Measurements from ENCODE around the gene ILDR2. TPM values are rescaled to one million over a fixed set of nuclear protein-coding genes. Genes with fewer than 3 reads are reported as not detected.

ILDR2 gene
- total RNA-seq, 1 experiment from 2014 or later = not detected

GRCh38 chr1:166868639-166869038 lies 106.7 kb downstream of the ILDR2 start:
- Histone ChIP-seq H3K4me2 (no peak overlapping the region), H3K9me2 (ENCODE audit: insufficient read depth) (no peaks in the 10 kb centered on the region), H3K9me3 (ENCODE audit: insufficient read depth, low read depth) (no peaks in the 10 kb centered on the region), H3K4me1 (replicated peaks; ENCODE audit: insufficient read depth) (no peaks in the 10 kb centered on the region), H2AFZ (no peak overlapping the region), H3K27me3 (ENCODE audit: insufficient read depth, low read depth) (no peaks in the 10 kb centered on the region), H3K27ac (no peak overlapping the region), H3K79me2 (ENCODE audit: low read depth) (peaks cover 31% of the 10 kb centered on the region), H3K36me3 (ENCODE audit: low read depth) (no peaks in the 10 kb centered on the region; the same call in 1 of the 2 replicates), H4K20me1 (ENCODE audit: insufficient read depth) (peaks cover 4% of the 10 kb centered on the region; the same call in 1 of the 2 replicates), H3F3A (ENCODE audit: insufficient read depth, low read depth) (no peaks in the 10 kb centered on the region; the same call in 1 of the 2 replicates), H3K4me3 (no peak overlapping the region)
- intact Hi-C loops (cut with micrococcal nuclease; ENCODE audit: unreplicated experiment) = no loop called here
- ChIA-PET CTCF (no interaction called here), POLR2A (ENCODE audit: unreplicated experiment) (no interaction called here)
- TF ChIP-seq CTCF (conservative IDR thresholded peaks at IDR 0.05) (no peak), EZH2 (IDR thresholded peaks at IDR 0.05; ENCODE audit: low read depth) (no peak)
- no TSS peak for BruUV-seq (replicated peaks)
- no peak for DNase-seq

DNA sequence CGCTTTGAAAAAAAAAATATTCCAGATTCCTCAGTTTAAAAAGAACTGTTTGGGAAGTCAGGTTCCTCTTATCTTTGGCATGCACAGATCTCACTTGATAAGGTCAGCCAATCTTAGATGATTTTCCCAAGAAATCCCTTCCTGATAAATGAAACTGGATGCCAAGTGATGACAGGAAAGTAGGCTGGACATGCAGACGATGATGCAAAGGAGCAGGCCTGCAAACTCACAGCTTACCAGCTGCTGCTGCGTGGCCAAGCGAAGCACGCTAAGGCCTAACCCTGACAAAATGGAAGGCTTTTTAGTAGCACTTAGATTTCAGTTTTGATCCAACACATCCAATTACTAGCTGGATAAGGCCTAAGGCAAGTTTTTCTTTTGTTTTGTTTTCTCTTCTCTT lies 109.4 kb downstream of the ILDR2 start:
- Histone ChIP-seq H3K9me2 (ENCODE audit: insufficient read depth) (no peaks in the 10 kb centered on the region), H3K9me3 (ENCODE audit: insufficient read depth, low read depth) (no peaks in the 10 kb centered on the region), H2AFZ (no peak overlapping the region), H3K36me3 (ENCODE audit: low read depth) (peaks cover 9% of the 10 kb centered on the region), H3K4me3 (no peak overlapping the region), H3K27me3 (ENCODE audit: insufficient read depth, low read depth) (no peaks in the 10 kb centered on the region), H3K4me2 (no peak overlapping the region), H4K20me1 (ENCODE audit: insufficient read depth) (peaks cover 4% of the 10 kb centered on the region; the same call in 1 of the 2 replicates), H3F3A (ENCODE audit: insufficient read depth, low read depth) (no peaks in the 10 kb centered on the region; the same call in 1 of the 2 replicates), H3K79me2 (ENCODE audit: low read depth) (peaks cover 7% of the 10 kb centered on the region; the same call in 1 of the 2 replicates), H3K4me1 (replicated peaks; ENCODE audit: insufficient read depth) (no peaks in the 10 kb centered on the region), H3K27ac (no peak overlapping the region)
- no peak for DNase-seq
- ChIA-PET POLR2A (ENCODE audit: unreplicated experiment) (no interaction called here), CTCF (no interaction called here)
- TF ChIP-seq EZH2 (IDR thresholded peaks at IDR 0.05; ENCODE audit: low read depth) = no peak
- no peak for TF ChIP-seq CTCF (conservative IDR thresholded peaks at IDR 0.05)
- BruUV-seq (replicated peaks) = no TSS peak
- intact Hi-C loops (cut with micrococcal nuclease; ENCODE audit: unreplicated experiment) = no loop called here

- Histone ChIP-seq H3K4me3 (no peak overlapping the region), H3K27ac (no peak overlapping the region), H3K9me2 (ENCODE audit: insufficient read depth) (no peaks in the 10 kb centered on the region), H4K20me1 (ENCODE audit: insufficient read depth) (peaks cover 7% of the 10 kb centered on the region), H3K27me3 (ENCODE audit: insufficient read depth, low read depth) (no peaks in the 10 kb centered on the region), H3K9me3 (ENCODE audit: insufficient read depth, low read depth) (no peaks in the 10 kb centered on the region), H3K4me2 (no peak overlapping the region), H2AFZ (no peak overlapping the region), H3K36me3 (ENCODE audit: low read depth) (peaks cover 14% of the 10 kb centered on the region), H3K4me1 (replicated peaks; ENCODE audit: insufficient read depth) (no peaks in the 10 kb centered on the region), H3F3A (ENCODE audit: insufficient read depth, low read depth) (peaks cover 3% of the 10 kb centered on the region; the same call in 1 of the 2 replicates), H3K79me2 (ENCODE audit: low read depth) (no peaks in the 10 kb centered on the region)
- no peak for TF ChIP-seq EZH2 (IDR thresholded peaks at IDR 0.05; ENCODE audit: low read depth)
- ChIA-PET CTCF (no interaction called here), POLR2A (ENCODE audit: unreplicated experiment) (no interaction called here)
- BruUV-seq (replicated peaks) = no TSS peak
- DNase-seq = no peak
- intact Hi-C loops (cut with micrococcal nuclease; ENCODE audit: unreplicated experiment) = loop anchor here (10.0 kb wide), 1 partner anchor 265 kb away; no protein-coding TSS in a partner anchor
These were observed 115.7 kb downstream of the ILDR2 start for GRCh38 chr1:166859597-166859996.
